Fibroblast of lung (primary cell): ENCODE data around the gene FANCE. TPM values are rescaled to one million over a fixed set of nuclear protein-coding genes. Genes with fewer than 3 reads are reported as not detected.
A peak's percentile ranks its signal among the peaks of the same experiment; 100 is the strongest.

Experiments
- DNase-seq, 2 donors: peaks; one replicate each; pipeline versions ENCODE4 v3.0.0 to v3.0.0-alpha.2; 2010; ENCODE audit warnings: low read depth in 2 of 2
- H2AFZ ChIP-seq: 2 replicates; pipeline ENCODE4 v1.5.1; 2012; ENCODE audit warnings: low read length, control low read depth, inconsistent platforms
- H3K27ac ChIP-seq: 2 replicates; pipeline ENCODE4 v1.5.1; 2011; ENCODE audit warnings: low read length, control low read depth; ENCODE audit not compliant: insufficient read depth
- H3K27me3 ChIP-seq: 2 replicates; pipeline ENCODE4 v1.5.1; 2011; ENCODE audit warnings: mild to moderate bottlenecking, low read length; ENCODE audit not compliant: control insufficient read depth, insufficient read depth
- H3K36me3 ChIP-seq: 2 replicates; pipeline ENCODE4 v1.5.1; 2011; ENCODE audit warnings: low read length; ENCODE audit not compliant: control insufficient read depth, insufficient read depth
- H3K4me1 ChIP-seq: 2 replicates; pipeline ENCODE4 v1.5.1; 2011; ENCODE audit warnings: low read length; ENCODE audit not compliant: control insufficient read depth, insufficient read depth; ENCODE audit errors: extremely low read depth
- H3K4me2 ChIP-seq: 2 replicates; pipeline ENCODE4 v1.5.1; 2011; ENCODE audit warnings: low read length, control low read depth; ENCODE audit not compliant: insufficient read depth; ENCODE audit errors: extremely low read depth
- H3K4me3 ChIP-seq, 4 experiments: fragments of 200-600 bp in 1 of 4; sonication (generic) in 1 of 4; replicated peaks in 1 of 4; 2 replicates each; pipeline ENCODE4 v1.5.1; 2011 to 2016; ENCODE audit warnings: low read length in 4 of 4, low read depth in 3 of 4, mild to moderate bottlenecking in 3 of 4, control low read depth in 2 of 4, inconsistent platforms in 1 of 4, mixed read lengths in 1 of 4; ENCODE audit not compliant: insufficient read depth in 1 of 4; ENCODE audit errors: control extremely low read depth in 1 of 4
- H3K79me2 ChIP-seq: 2 replicates; pipeline ENCODE4 v1.5.1; 2012; ENCODE audit warnings: mild to moderate bottlenecking, low read length, inconsistent platforms; ENCODE audit not compliant: control insufficient read depth, insufficient read depth
- H3K9ac ChIP-seq: 2 replicates; pipeline ENCODE4 v1.5.1; 2011; ENCODE audit warnings: mild to moderate bottlenecking, low read length, control low read depth; ENCODE audit not compliant: insufficient read depth
- H3K9me3 ChIP-seq: 2 replicates; pipeline ENCODE4 v1.5.1; 2012; ENCODE audit warnings: low read depth, low read length; ENCODE audit not compliant: control insufficient read depth, insufficient read depth
- H4K20me1 ChIP-seq: 2 replicates; pipeline ENCODE4 v1.5.1; 2011; ENCODE audit warnings: low read length; ENCODE audit not compliant: control insufficient read depth, insufficient read depth; ENCODE audit errors: extremely low read depth
- EZH2 ChIP-seq: IDR thresholded peaks from 2 replicates; pipeline ENCODE4 v1.5.1; 2012; ENCODE audit warnings: low read length, control low read depth, mild to moderate bottlenecking; ENCODE audit errors: missing control alignments
- polyA plus RNA-seq, 2 donors: library from polyadenylated mRNA; depleted of rRNA in 1 of 2; stranded (reverse) in 1 of 2; unstranded in 1 of 2; fragments of >200 nt; gene quantifications; 2 replicates each; pipeline ENCODE4 v1.2.1, GENCODE V29; 2011 to 2012; ENCODE audit warnings: missing spikeins in 1 of 2
- total RNA-seq: library from RNA; depleted of rRNA; stranded (reverse); fragments of >200 nt; gene quantifications from 2 replicates; pipeline ENCODE4 v1.2.1, GENCODE V29; 2014
- TF ChIP-seq, protein P1 (sequence below), 2 donors: IDR thresholded peaks in 1 of 2; conservative IDR thresholded peaks in 1 of 2; 1 replicate in 1 of 2; 2 replicates in 1 of 2; pipeline ENCODE4 v1.5.1; 2011 to 2012; ENCODE audit warnings: low read length in 2 of 2, control low read depth in 1 of 2, inconsistent platforms in 1 of 2, low read depth in 1 of 2, mild to moderate bottlenecking in 1 of 2

FANCE gene
- total and polyA plus RNA-seq, 2 donors (not counting 1 experiment from before 2014, with no cell fraction given) = 3.2 to 10.7 TPM

DNA sequence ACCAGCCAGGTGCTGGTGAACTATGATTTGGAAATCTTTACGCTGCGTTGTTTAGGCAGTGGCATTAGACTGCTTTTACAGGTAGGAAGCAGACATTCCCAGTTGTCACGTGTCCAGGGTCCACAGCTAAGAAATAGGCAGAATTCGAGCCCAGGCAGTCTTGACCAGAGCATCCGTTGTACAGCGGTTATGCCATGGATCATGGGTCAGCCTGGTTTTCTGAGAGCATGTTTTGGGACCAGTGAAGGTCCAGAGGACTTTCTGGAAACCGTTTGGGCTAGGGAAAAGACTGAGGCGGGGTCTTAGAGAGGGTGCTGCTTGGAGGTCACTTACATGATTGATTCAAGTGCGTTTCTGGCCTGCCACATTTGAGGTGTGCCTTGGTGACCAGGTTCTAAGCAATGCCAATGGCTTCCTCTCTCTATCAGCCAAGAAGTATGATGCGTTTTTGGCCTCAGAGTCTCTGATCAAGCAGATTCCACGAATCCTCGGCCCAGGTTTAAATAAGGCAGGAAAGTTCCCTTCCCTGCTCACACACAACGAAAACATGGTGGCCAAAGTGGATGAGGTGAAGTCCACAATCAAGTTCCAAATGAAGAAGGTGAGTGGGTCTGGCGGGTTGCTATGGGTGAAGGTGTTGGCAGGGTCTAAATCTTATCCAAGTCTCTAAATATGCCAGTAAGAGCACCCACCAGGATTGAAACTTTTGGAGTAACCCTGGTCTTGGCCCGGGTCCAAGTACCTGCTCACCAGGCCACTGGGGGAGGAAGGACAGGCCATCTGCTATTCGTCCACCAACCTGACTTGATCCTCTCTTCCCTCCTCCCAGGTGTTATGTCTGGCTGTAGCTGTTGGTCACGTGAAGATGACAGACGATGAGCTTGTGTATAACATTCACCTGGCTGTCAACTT, 17.9 kb downstream of the FANCE start:
- Histone ChIP-seq H3K36me3 (peaks cover 34% of the 10 kb centered on the region), H3K27ac (peak overlapping the region; percentile 94)
- TF ChIP-seq EZH2 = no peak

DNA sequence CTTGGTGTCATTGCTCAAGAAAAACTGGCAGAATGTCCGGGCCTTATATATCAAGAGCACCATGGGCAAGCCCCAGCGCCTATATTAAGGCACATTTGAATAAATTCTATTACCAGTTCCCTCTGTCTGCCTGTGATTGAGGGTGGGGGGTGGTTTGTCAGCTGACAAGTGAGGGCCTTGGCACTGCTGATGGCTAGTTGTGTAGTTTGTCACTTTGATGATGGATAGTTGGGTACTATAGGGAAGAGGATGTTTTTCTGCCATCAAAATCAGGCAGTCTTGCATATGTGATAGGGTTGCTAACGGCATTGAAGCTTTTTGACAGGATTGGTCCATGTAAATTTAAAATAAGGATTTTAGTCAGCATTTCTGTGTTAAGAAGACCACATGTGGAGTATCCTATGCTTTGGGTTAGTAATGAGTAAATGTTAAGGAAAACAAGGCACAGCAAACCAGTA, 18.6 kb downstream of the FANCE start:
- TF ChIP-seq, protein P1, sequence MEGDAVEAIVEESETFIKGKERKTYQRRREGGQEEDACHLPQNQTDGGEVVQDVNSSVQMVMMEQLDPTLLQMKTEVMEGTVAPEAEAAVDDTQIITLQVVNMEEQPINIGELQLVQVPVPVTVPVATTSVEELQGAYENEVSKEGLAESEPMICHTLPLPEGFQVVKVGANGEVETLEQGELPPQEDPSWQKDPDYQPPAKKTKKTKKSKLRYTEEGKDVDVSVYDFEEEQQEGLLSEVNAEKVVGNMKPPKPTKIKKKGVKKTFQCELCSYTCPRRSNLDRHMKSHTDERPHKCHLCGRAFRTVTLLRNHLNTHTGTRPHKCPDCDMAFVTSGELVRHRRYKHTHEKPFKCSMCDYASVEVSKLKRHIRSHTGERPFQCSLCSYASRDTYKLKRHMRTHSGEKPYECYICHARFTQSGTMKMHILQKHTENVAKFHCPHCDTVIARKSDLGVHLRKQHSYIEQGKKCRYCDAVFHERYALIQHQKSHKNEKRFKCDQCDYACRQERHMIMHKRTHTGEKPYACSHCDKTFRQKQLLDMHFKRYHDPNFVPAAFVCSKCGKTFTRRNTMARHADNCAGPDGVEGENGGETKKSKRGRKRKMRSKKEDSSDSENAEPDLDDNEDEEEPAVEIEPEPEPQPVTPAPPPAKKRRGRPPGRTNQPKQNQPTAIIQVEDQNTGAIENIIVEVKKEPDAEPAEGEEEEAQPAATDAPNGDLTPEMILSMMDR (conservative IDR thresholded peaks at IDR 0.05 in 1 of 2, IDR thresholded peaks at IDR 0.05 in 1 of 2; ENCODE audit: low read depth in 1 of 2, low read length in 2 of 2) = no peak
- TF ChIP-seq EZH2 = no peak
- DNase-seq = no peak
- H3K9me3 ChIP-seq = no peaks in the 10 kb centered on the region
- peak overlapping the region; percentile 77 to 97 (median 95) for H3K4me3 ChIP-seq
- peaks cover 28% of the 10 kb centered on the region for H3K79me2 ChIP-seq
- no peak overlapping the region for H3K9ac ChIP-seq
- H3K27ac ChIP-seq = no peak overlapping the region
- peaks cover 9% of the 10 kb centered on the region for H4K20me1 ChIP-seq
- H3K4me1 ChIP-seq = peaks cover 13% of the 10 kb centered on the region
- no peak overlapping the region for H2AFZ ChIP-seq
- H3K27me3 ChIP-seq = no peaks in the 10 kb centered on the region
- H3K36me3 ChIP-seq = peaks cover 39% of the 10 kb centered on the region
- peak overlapping the region; percentile 92 for H3K4me2 ChIP-seq

More for the DNA sequence above, 17.9 kb downstream of the FANCE start:
- Histone ChIP-seq H3K4me1 (peaks cover 13% of the 10 kb centered on the region), H4K20me1 (peaks cover 9% of the 10 kb centered on the region), H2AFZ (no peak overlapping the region), H3K27me3 (no peaks in the 10 kb centered on the region), H3K9me3 (no peaks in the 10 kb centered on the region), H3K79me2 (peaks cover 28% of the 10 kb centered on the region), H3K9ac (peak overlapping the region; percentile 95), H3K4me3 (peak overlapping the region; percentile 77 to 97 (median 95)), H3K4me2 (peak overlapping the region; percentile 92)
- DNase-seq = peak in 1 of 2 donors; percentile 34

DNA sequence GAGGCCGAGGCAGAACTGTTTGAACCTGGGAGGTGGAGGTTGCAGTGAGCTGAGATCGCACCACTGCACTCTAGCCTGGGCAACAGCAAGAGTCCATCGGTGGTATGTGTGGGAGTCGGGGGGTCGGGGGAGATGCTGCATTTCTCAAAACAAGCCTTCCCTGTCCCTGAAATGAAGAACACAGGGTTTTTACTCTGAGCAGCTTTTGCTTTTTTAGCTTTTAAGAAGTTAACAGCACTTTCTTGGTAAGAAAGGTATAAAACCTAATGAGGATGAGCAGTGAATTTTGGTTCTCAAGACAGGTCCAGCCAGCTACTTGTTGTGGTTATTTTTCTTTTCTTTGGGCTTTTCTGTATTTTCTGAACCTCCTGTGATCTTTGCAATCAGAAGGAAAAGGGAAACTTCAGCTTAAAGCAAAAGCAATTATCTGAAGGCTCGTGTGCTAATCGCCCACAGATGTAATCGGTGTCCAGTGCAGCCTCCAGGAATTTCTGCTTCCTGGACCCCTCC, 19.8 kb downstream of the FANCE start:
- no peak overlapping the region for H2AFZ ChIP-seq
- H3K36me3 ChIP-seq = peaks cover 39% of the 10 kb centered on the region
- peaks cover 9% of the 10 kb centered on the region for H4K20me1 ChIP-seq
- TF ChIP-seq EZH2 = no peak
- TF ChIP-seq, protein P1 (conservative IDR thresholded peaks at IDR 0.05 in 1 of 2, IDR thresholded peaks at IDR 0.05 in 1 of 2; ENCODE audit: low read depth in 1 of 2, low read length in 2 of 2) = no peak
- no peak for DNase-seq
- no peak overlapping the region for H3K9ac ChIP-seq
- H3K9me3 ChIP-seq = no peaks in the 10 kb centered on the region
- H3K4me3 ChIP-seq = peak overlapping the region in 2 of 4 experiments; percentile 8 to 23
- H3K27me3 ChIP-seq = no peaks in the 10 kb centered on the region
- H3K4me1 ChIP-seq = peaks cover 13% of the 10 kb centered on the region
- H3K27ac ChIP-seq = peak overlapping the region; percentile 58
- H3K4me2 ChIP-seq = peak overlapping the region; percentile 20
- H3K79me2 ChIP-seq = peaks cover 28% of the 10 kb centered on the region
